ENCODE measurements around the gene AMBRA1.

DNA sequence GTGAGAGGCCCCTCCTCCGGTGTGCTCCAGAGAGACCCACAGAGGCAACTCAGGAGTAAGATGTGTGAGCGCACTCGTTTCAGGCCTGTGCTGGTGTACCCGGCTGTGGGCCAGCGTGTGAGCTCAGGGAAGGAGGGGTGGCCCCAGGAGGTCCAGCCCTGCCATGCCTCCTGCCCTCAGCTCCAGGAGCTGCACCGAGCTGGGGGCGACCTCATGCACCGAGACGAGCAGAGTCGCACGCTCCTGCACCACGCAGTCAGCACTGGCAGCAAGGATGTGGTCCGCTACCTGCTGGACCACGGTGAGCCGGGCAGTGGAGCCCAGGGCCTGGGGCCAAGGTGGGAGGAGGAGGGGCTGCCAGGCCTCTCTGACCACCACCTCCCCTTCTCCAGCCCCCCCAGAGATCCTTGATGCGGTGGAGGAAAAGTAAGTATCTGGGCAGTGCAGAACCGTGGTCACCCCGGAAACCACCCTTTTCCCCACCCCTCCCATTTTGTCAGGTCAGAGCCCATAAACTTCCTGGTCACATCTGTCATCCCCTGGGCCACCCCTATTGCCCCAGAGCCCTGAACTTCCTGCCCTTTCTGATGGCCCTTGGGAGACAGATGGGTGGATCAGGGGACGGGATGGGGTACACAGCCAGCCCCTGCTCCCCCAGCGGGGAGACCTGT is 214.9 kb downstream of the AMBRA1 start:
- TF ChIP-seq, protein P1, sequence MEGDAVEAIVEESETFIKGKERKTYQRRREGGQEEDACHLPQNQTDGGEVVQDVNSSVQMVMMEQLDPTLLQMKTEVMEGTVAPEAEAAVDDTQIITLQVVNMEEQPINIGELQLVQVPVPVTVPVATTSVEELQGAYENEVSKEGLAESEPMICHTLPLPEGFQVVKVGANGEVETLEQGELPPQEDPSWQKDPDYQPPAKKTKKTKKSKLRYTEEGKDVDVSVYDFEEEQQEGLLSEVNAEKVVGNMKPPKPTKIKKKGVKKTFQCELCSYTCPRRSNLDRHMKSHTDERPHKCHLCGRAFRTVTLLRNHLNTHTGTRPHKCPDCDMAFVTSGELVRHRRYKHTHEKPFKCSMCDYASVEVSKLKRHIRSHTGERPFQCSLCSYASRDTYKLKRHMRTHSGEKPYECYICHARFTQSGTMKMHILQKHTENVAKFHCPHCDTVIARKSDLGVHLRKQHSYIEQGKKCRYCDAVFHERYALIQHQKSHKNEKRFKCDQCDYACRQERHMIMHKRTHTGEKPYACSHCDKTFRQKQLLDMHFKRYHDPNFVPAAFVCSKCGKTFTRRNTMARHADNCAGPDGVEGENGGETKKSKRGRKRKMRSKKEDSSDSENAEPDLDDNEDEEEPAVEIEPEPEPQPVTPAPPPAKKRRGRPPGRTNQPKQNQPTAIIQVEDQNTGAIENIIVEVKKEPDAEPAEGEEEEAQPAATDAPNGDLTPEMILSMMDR (IDR thresholded peaks at IDR 0.05; ENCODE audit: borderline replicate concordance, extremely low read depth, low read length, poor library complexity, severe bottlenecking): no peak
- TF ChIP-seq EZH2 (IDR thresholded peaks at IDR 0.05; ENCODE audit: borderline replicate concordance, low read depth, low read length, severe bottlenecking): no peak
